Natural killer cell treated with Interleukin-12 subunit alpha and Interleukin-12 subunit beta and Interleukin-15 and Interleukin-18, amount 100 ng/mL, for 72 hours (primary cell): Measurements from ENCODE around the gene YIPF3. TPM values are rescaled to one million over a fixed set of nuclear protein-coding genes. Genes with fewer than 3 reads are reported as not detected.
A peak's percentile ranks its signal among the peaks of the same experiment; 100 is the strongest.

Experiments
- ATAC-seq, 2 donors: fragments of 150-1000 bp; cut with Tn5 transposase in 1 of 2; sonication (Bioruptor Pico), chemical (Tn5 transposase) in 1 of 2; 2 replicates each; pipeline ENCODE4 v1.10.0; 2021
- DNase-seq: peaks from one replicate; pipeline ENCODE4 v3.0.0; 2022; ENCODE audit warnings: low spot score
- H3K27ac Mint-ChIP-seq, 2 donors: 1 replicate in 1 of 2; 2 replicates in 1 of 2; pipeline ENCODE4 v1.8.0; 2022; ENCODE audit warnings: mixed read lengths in 2 of 2, mild to moderate bottlenecking in 1 of 2, moderate library complexity in 1 of 2
- H3K27me3 Mint-ChIP-seq, 2 donors: 1 replicate in 1 of 2; 2 replicates in 1 of 2; pipeline ENCODE4 v1.8.0; 2022; ENCODE audit warnings: mixed read lengths in 2 of 2
- H3K36me3 Mint-ChIP-seq: one replicate; pipeline ENCODE4 v1.8.0; 2022; ENCODE audit warnings: mixed read lengths
- H3K4me1 Mint-ChIP-seq, 2 donors: 1 replicate in 1 of 2; 2 replicates in 1 of 2; pipeline ENCODE4 v1.8.0; 2022; ENCODE audit warnings: low read depth in 2 of 2, mixed read lengths in 2 of 2, mild to moderate bottlenecking in 1 of 2
- H3K4me3 Mint-ChIP-seq: one replicate; pipeline ENCODE4 v1.8.0; 2022; ENCODE audit warnings: mixed read lengths
- H3K9me3 Mint-ChIP-seq: 2 replicates; pipeline ENCODE4 v1.8.0; 2022; ENCODE audit warnings: mixed read lengths
- total RNA-seq, 2 donors: library from RNA; stranded (reverse); gene quantifications; one replicate each; pipeline ENCODE4 v1.2.3, GENCODE V29; 2022

The YIPF3 gene
- total RNA-seq, 2 donors from 2014 or later, result 53.8 to 69.9 TPM

- Mint-ChIP-seq H3K27ac (no peak overlapping the region), H3K4me1 (peaks cover 0 to 3% of the 10 kb centered on the region in 2 donors), H3K4me3 (no peak overlapping the region), H3K27me3 (no peaks in the 10 kb centered on the region), H3K36me3 (peaks cover 14% of the 10 kb centered on the region), H3K9me3 (no peaks in the 10 kb centered on the region)
- ATAC-seq, result no peak
- DNase-seq, result no peak
These were observed 5.1 kb upstream of the YIPF3 start for GRCh38 chr6:43521836-43522235.

- Mint-ChIP-seq H3K4me1 (peaks cover 0 to 13% of the 10 kb centered on the region in 2 donors), H3K9me3 (no peaks in the 10 kb centered on the region), H3K36me3 (peaks cover 4% of the 10 kb centered on the region), H3K27ac (no peak overlapping the region), H3K4me3 (no peak overlapping the region), H3K27me3 (no peaks in the 10 kb centered on the region)
- DNase-seq, result no peak
- no peak for ATAC-seq
These were observed 3.4 kb upstream of the YIPF3 start for GRCh38 chr6:43520097-43520496.

DNA sequence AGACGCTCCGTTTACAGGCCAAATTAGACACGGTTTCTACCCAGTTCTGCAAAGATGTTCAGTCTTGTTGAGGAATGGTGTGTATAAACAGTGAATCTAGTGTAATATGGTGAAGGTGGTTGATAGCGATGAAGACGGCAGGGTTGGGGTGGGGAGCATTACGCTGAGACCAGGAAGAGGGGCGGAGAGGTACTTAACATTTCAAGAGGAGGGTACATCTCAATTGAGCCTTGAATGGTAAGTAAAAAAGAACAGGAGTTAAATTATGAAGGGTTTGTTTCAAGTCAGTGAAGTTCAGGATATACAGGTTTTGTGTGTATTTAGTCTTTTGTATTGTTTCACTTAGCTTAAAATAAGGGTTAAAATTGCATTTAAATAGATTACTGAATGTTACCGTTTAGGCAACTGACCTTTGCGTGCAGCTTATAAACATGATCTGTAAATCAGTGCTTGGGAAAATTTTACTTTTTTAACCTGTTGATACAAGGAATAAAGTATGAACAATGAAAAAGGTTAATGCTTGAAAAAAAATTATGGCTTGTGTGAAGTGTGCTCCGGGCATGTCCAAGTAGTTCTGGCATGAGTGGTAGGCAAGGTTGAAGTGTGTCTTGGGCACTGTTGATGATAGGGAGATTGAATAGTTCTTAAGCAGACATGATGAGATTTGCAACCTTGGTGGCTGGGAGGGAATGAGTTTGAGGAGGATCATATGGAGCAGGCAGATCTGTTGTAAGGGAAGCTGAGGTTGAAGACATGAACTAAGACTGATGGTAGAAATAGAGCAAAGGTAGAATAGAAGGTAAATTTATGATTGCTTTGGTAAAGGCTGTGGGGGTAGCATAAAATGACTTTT lies 1.0 kb upstream of the YIPF3 start:
- ATAC-seq (no peak), DNase-seq (no peak)
- H3K27ac Mint-ChIP-seq, result no peak overlapping the region
- peaks cover 0 to 15% of the 10 kb centered on the region in 2 donors for H3K4me1 Mint-ChIP-seq
- peaks cover 4% of the 10 kb centered on the region for H3K36me3 Mint-ChIP-seq
- H3K27me3 Mint-ChIP-seq, result no peaks in the 10 kb centered on the region
- H3K4me3 Mint-ChIP-seq, result no peak overlapping the region
- H3K9me3 Mint-ChIP-seq, result no peaks in the 10 kb centered on the region

GRCh38 chr6:43516367-43516696 lies 394 bp downstream of the YIPF3 start:
- H3K9me3 Mint-ChIP-seq, result no peaks in the 10 kb centered on the region
- DNase-seq (no peak), ATAC-seq (no peak)
- H3K4me3 Mint-ChIP-seq, result no peak overlapping the region
- peaks cover 9% of the 10 kb centered on the region for H3K36me3 Mint-ChIP-seq
- no peaks in the 10 kb centered on the region for H3K27me3 Mint-ChIP-seq
- H3K4me1 Mint-ChIP-seq, result peaks cover 4 to 15% of the 10 kb centered on the region in 2 donors
- no peak overlapping the region for H3K27ac Mint-ChIP-seq

GRCh38 chr6:43515808-43516207 lies 918 bp downstream of the YIPF3 start:
- peaks cover 4 to 19% of the 10 kb centered on the region in 2 donors for H3K4me1 Mint-ChIP-seq
- H3K4me3 Mint-ChIP-seq, result no peak overlapping the region
- no peaks in the 10 kb centered on the region for H3K9me3 Mint-ChIP-seq
- ATAC-seq (no peak), DNase-seq (no peak)
- peaks cover 12% of the 10 kb centered on the region for H3K36me3 Mint-ChIP-seq
- H3K27ac Mint-ChIP-seq, result no peak overlapping the region
- no peaks in the 10 kb centered on the region for H3K27me3 Mint-ChIP-seq

DNA sequence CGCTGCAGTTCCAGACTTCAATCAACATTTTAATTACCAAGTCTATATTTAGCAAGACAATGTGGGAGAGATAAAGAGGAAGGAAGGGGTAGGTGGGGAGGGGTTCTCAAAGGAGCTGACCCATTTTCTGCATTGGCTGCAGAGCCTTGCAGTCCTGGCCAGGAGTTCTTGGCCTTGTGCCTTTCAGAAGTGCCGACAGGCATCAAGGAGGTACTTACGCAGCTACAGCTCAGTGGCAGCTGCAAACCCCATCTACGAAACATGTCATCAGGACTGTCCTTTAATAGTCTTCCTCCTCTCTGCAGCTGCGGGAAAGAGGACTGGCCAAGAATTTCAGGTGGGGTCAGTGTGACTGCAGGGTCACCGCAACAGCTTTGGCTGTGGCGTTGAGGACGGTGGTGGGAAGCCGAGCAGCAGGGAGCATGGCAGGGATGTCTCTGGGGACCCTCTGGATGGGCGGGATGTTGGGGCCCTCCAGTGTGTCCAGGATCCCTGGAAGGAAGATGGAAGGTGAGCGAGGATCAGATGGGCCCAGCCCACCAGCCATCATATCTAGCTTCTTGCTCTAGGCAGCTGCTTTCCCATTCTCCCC lies 4.8 kb downstream of the YIPF3 start:
- ATAC-seq, result no peak
- peaks cover 12 to 14% of the 10 kb centered on the region in 2 donors for H3K27me3 Mint-ChIP-seq
- H3K36me3 Mint-ChIP-seq, result peaks cover 12% of the 10 kb centered on the region
- no peak for DNase-seq
- H3K9me3 Mint-ChIP-seq, result no peaks in the 10 kb centered on the region
- peak overlapping the region; percentile 9 for H3K4me3 Mint-ChIP-seq
- H3K4me1 Mint-ChIP-seq, result peaks cover 17 to 36% of the 10 kb centered on the region in 2 donors
- no peak overlapping the region for H3K27ac Mint-ChIP-seq

DNA sequence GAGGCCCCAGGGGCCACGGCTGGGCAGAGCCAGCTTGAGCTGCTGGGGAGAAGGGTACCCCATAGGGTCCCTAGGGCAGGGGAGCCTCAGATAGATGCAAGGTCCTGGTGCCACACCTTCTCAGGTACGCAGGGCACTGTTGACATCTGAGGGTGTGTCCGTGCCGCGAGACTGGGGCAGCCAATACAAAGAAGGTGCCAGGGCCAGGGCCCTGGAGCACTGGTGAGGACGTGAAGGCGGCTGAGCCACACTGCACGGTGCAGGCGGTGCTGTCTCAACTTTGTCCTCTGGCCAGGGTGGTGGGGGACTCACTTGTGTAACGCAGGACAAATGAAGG lies 5.9 kb downstream of the YIPF3 start:
- peaks cover 12 to 14% of the 10 kb centered on the region in 2 donors for H3K27me3 Mint-ChIP-seq
- H3K9me3 Mint-ChIP-seq, result no peaks in the 10 kb centered on the region
- no peak overlapping the region for H3K27ac Mint-ChIP-seq
- H3K4me1 Mint-ChIP-seq, result peaks cover 17 to 30% of the 10 kb centered on the region in 2 donors
- H3K4me3 Mint-ChIP-seq, result peak overlapping the region; percentile 53
- no peak for DNase-seq
- peaks cover 12% of the 10 kb centered on the region for H3K36me3 Mint-ChIP-seq
- ATAC-seq, result no peak

DNA sequence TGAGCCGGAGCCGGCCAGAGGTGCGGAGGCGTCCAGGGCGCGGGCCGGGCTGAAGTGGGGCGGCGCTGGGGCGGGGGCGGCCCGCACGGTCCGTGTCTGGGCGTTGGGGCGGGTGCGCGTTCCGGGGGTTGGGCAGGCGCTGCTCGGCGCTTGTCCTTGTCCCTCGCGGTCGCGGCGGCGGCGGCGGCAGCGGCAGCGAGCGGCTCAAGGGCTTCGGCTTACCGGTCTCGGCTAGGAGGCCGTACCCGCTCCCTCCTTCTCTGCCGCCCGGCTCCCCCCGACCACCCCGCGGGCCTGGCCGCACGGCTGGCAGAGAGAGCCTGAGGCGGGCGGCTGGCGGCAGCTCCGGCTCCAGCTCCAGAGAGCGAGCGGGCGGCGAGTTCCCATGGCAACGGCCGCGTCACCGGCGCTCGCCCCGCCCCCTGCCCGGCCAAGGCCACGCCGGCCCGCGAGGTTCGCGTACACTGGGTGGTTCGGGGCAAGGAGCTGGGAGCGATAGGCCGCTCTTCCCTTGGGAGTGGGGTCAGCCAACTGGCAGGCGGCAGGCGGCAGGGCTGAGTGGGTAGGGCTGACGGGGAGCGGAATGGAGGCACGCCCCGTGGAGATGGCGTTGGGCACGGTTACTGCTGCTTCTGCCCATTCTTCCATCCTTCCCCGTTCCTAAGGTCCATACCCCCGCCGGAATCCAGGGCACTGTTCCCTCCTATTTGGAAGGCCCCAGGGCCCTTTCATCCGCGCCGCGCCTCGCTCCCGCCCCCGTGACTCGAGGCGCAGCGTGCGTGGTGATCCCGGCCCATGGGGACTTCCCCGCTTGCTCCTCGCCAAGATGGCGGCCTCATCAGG lies 6.5 kb downstream of the YIPF3 start, which contains the start of gene LRRC73:
LRRC73 (minus strand) TSS at position 363 of the 843 bp plus-strand sequence. CDS start 561 bp downstream, outside the sequence.
- H3K36me3 Mint-ChIP-seq, result peaks cover 12% of the 10 kb centered on the region
- no peaks in the 10 kb centered on the region for H3K9me3 Mint-ChIP-seq
- DNase-seq, result peak; percentile 88
- peak within 1 kb of the TSS; percentile 49 to 67 for H3K27ac Mint-ChIP-seq
- peaks cover 12 to 14% of the 10 kb centered on the region in 2 donors for H3K27me3 Mint-ChIP-seq
- ATAC-seq, result peak; percentile 85 to 90
- H3K4me1 Mint-ChIP-seq, result peaks cover 17 to 26% of the 10 kb centered on the region in 2 donors
- H3K4me3 Mint-ChIP-seq, result peak within 1 kb of the TSS; percentile 90

- Mint-ChIP-seq H3K9me3 (no peaks in the 10 kb centered on the region), H3K27ac (peak overlapping the region; percentile 49 to 67)
These were observed 7.4 kb downstream of the YIPF3 start for GRCh38 chr6:43509142-43509983.

GRCh38 chr6:43508481-43509141 lies 8.1 kb downstream of the YIPF3 start:
- Mint-ChIP-seq H3K4me3 (peak overlapping the region; percentile 90), H3K4me1 (peaks cover 17 to 24% of the 10 kb centered on the region in 2 donors), H3K9me3 (no peaks in the 10 kb centered on the region), H3K27ac (peak overlapping the region; percentile 49 to 67), H3K27me3 (peaks cover 12 to 14% of the 10 kb centered on the region in 2 donors), H3K36me3 (peaks cover 7% of the 10 kb centered on the region)
- ATAC-seq, result no peak
- DNase-seq, result no peak

More at GRCh38 chr6:43509142-43509983, 7.4 kb downstream of the YIPF3 start:
- no peak for DNase-seq
- Mint-ChIP-seq H3K4me3 (peak overlapping the region; percentile 90), H3K4me1 (peaks cover 17 to 24% of the 10 kb centered on the region in 2 donors), H3K27me3 (peaks cover 12 to 14% of the 10 kb centered on the region in 2 donors), H3K36me3 (peaks cover 8% of the 10 kb centered on the region)
- peak in 1 of 2 donors; percentile 26 for ATAC-seq

DNA sequence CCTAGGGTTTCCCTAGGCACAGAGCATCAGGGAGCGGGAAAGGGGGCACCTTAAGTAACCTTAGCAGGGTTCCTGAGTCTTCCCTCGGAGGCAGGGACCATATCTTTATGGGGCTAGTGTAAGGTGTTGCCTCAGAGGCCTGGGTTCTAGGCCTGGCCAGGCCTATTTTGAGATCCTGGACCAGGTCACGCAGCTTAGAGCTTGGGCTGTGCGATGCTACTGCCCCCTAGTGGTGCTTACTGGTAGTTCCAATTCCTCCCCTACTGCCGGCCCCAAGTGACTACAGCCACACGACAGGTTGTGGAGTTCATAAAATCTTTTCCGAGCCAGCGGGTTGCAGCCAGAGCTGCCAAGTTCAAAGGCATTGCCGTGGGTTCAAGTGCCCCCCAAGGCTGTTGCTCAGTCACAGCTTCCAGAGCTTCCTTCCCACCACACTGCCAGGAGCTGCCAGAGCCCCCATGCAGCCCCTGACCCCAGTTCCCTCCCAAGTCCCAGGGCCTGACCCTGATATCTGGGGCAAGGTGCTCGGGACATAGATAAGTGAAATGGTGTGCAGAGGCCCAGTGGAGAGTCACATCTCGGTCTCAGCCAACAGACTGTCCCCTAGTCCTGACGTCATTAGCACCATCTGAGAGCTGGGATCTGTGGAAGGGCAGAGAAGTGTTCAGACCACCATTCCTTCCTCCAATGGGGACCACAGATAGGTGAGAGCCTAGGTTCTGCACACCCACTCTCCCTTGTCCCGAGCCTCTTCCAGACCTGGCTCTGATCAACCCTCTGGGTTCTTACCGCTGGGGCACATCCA lies 9.9 kb downstream of the YIPF3 start:
- no peaks in the 10 kb centered on the region for H3K9me3 Mint-ChIP-seq
- peaks cover 7% of the 10 kb centered on the region for H3K36me3 Mint-ChIP-seq
- peak; percentile 65 to 71 for ATAC-seq
- H3K4me3 Mint-ChIP-seq, result no peak overlapping the region
- peaks cover 12 to 14% of the 10 kb centered on the region in 2 donors for H3K27me3 Mint-ChIP-seq
- DNase-seq, result peak; percentile 81
- H3K27ac Mint-ChIP-seq, result no peak overlapping the region
- peaks cover 13 to 21% of the 10 kb centered on the region in 2 donors for H3K4me1 Mint-ChIP-seq

DNA sequence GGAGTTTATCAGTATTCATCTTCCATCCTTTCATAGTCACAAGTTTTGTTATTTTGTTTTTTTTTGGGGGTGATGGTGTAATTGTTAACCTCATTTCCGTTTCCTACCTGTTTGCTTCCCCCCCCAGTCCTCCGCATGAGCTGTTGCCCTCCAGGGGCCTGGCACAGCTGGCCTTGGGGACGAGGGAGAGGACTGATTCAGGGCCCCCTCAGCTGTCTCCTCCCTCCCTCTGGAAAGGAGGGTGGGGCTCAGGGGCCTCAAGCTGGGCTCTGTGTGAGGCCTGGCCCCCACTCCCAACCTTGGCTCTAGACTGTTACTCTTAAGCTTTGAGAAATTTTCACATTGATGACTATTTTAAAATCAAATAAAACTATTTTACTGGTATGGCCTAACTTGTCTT lies 10.6 kb downstream of the YIPF3 start:
- DNase-seq (no peak), ATAC-seq (no peak)
- peaks cover 12 to 14% of the 10 kb centered on the region in 2 donors for H3K27me3 Mint-ChIP-seq
- peaks cover under 1% of the 10 kb centered on the region for H3K36me3 Mint-ChIP-seq
- H3K4me3 Mint-ChIP-seq, result no peak overlapping the region
- H3K27ac Mint-ChIP-seq, result no peak overlapping the region
- peaks cover 13 to 20% of the 10 kb centered on the region in 2 donors for H3K4me1 Mint-ChIP-seq
- no peaks in the 10 kb centered on the region for H3K9me3 Mint-ChIP-seq
